ENCODE data around the gene OIP5.

GRCh38 chr15:41304149-41304770 lies 28.1 kb downstream of the OIP5 start:
- TF ChIP-seq CTCF (IDR thresholded peaks at IDR 0.05) (no peak), POLR2A (IDR thresholded peaks at IDR 0.05) (no peak)
